HepG2 (cell line): ENCODE results near the gene SLCO2A1. TPM values are rescaled to one million over a fixed set of nuclear protein-coding genes. Genes with fewer than 3 reads are reported as not detected.

Experiments used
- ATAC-seq: fragments of 200-7000 bp; cut with Tn5 transposase; 3 replicates; pipeline ENCODE4 v1.9.1; 2020; ENCODE audit warnings: mild to moderate bottlenecking, moderate library complexity
- BruUV-seq: library from RNA; stranded (reverse); fragments of 400-500 nt; replicated peaks from 2 replicates; lab custom pipeline; 2021; lab: Mats Ljungman, UMichigan
- CTCF ChIA-PET: fragments of 300-600 bp; formaldehyde crosslinking; extraction: SDS; loops from one replicate; lab custom pipeline; 2021; ENCODE audit warnings: low total read pairs, inconsistent platforms, low intra/inter-chr PET ratio; lab: Yijun Ruan, JAX
- POLR2A ChIA-PET: fragments of 350-600 bp; sonication (Branson Sonifier 250); formaldehyde crosslinking; loops from one replicate; lab custom pipeline; 2020; ENCODE audit warnings: antibody characterized with exemption, inconsistent platforms; lab: Yijun Ruan, JAX
- DNase-seq: peaks from one replicate; pipeline ENCODE4 v3.0.0-alpha.2; 2015; ENCODE audit warnings: low spot score
- FAIRE-seq: peaks from 3 replicates; lab custom pipeline; 2011; peaks lifted over from hg19 to GRCh38; lab: Jason Lieb, UNC
- H2AFZ ChIP-seq: one replicate; pipeline ENCODE4 v1.6.1; 2011; ENCODE audit warnings: low read length, inconsistent platforms
- H3K27ac ChIP-seq: fragments of 300-600 bp; 3 replicates; pipeline ENCODE4 v1.8.0; 2011; ENCODE audit warnings: mixed run types, mild to moderate bottlenecking, mixed read lengths, low read length, inconsistent platforms; ENCODE audit not compliant: insufficient read depth; ENCODE audit errors: extremely low read length
- H3K27me3 ChIP-seq, 2 experiments: fragments of 200-600 bp in 1 of 2; 2 replicates in 1 of 2; 3 replicates in 1 of 2; pipeline versions ENCODE4 v1.6.0 to v1.8.0; 2011; ENCODE audit warnings: low read length in 2 of 2, mild to moderate bottlenecking in 2 of 2, moderate library complexity in 2 of 2, inconsistent platforms in 1 of 2; ENCODE audit not compliant: insufficient read depth in 2 of 2, control insufficient read depth in 1 of 2
- H3K36me3 ChIP-seq, 2 experiments: fragments of 200-600 bp in 1 of 2; replicated peaks in 1 of 2; 2 replicates in 1 of 2; 3 replicates in 1 of 2; pipeline versions ENCODE4 v1.5.1 to v1.8.0; 2011; ENCODE audit warnings: low read length in 2 of 2, inconsistent platforms in 1 of 2; ENCODE audit not compliant: insufficient read depth in 2 of 2, control insufficient read depth in 1 of 2
- H3K4me1 ChIP-seq: 2 replicates; pipeline ENCODE4 v1.5.1; 2012; ENCODE audit warnings: low read length, inconsistent platforms; ENCODE audit not compliant: insufficient read depth
- H3K4me2 ChIP-seq: 2 replicates; pipeline ENCODE4 v1.6.0; 2011; ENCODE audit warnings: low read depth, low read length, inconsistent platforms
- H3K4me3 ChIP-seq, 3 experiments: fragments of 200-600 bp in 1 of 3; sonication (generic), shearing (Covaris generic) in 1 of 3; replicated peaks in 1 of 3; 2 replicates each; pipeline ENCODE4 v1.5.1; 2011 to 2016; ENCODE audit warnings: low read length in 3 of 3, inconsistent platforms in 2 of 3, low read depth in 2 of 3, mild to moderate bottlenecking in 2 of 3, control low read depth in 1 of 3, mixed read lengths in 1 of 3; ENCODE audit not compliant: insufficient read depth in 1 of 3
- H3K79me2 ChIP-seq: one replicate; pipeline ENCODE4 v1.6.1; 2011; ENCODE audit warnings: low read length, inconsistent platforms; ENCODE audit not compliant: insufficient read depth
- H3K9ac ChIP-seq: 2 replicates; pipeline ENCODE4 v1.6.0; 2011; ENCODE audit warnings: mild to moderate bottlenecking, low read depth, low read length, inconsistent platforms; ENCODE audit not compliant: insufficient read depth
- H3K9me3 ChIP-seq: 2 replicates; pipeline ENCODE4 v1.5.1; 2012; ENCODE audit warnings: mild to moderate bottlenecking, low read length
- H4K20me1 ChIP-seq: 2 replicates; pipeline ENCODE4 v1.6.0; 2011; ENCODE audit warnings: inconsistent platforms, mild to moderate bottlenecking, low read length, moderate library complexity; ENCODE audit not compliant: insufficient read depth
- FOXM1 ChIP-seq: sonication (generic); formaldehyde crosslinking; IDR thresholded peaks from 2 replicates; pipeline ENCODE4 v1.5.0; 2020; ENCODE audit warnings: missing genetic modification reagents
- ISX ChIP-seq: sonication (generic); formaldehyde crosslinking; conservative IDR thresholded peaks from 2 replicates; pipeline ENCODE4 v1.5.0; 2020; ENCODE audit warnings: missing genetic modification reagents
- SATB2 ChIP-seq: sonication (generic); formaldehyde crosslinking; IDR thresholded peaks from 2 replicates; pipeline ENCODE4 v1.5.0; 2020; ENCODE audit warnings: missing genetic modification reagents
- SMARCC2 ChIP-seq: fragments of 450-650 bp; IDR thresholded peaks from 2 replicates; pipeline ENCODE4 v1.6.1; 2017; ENCODE audit warnings: antibody characterized with exemption, mild to moderate bottlenecking
- WIZ ChIP-seq: sonication (generic); formaldehyde crosslinking; IDR thresholded peaks from 2 replicates; pipeline ENCODE4 v1.5.1; 2020; ENCODE audit warnings: mild to moderate bottlenecking, missing genetic modification reagents
- ZFP90 ChIP-seq: sonication (generic); formaldehyde crosslinking; IDR thresholded peaks from 2 replicates; pipeline ENCODE4 v1.8.0; 2022; ENCODE audit warnings: missing genetic modification reagents, mild to moderate bottlenecking, inconsistent platforms, borderline replicate concordance
- ZNF101 ChIP-seq: sonication (generic); formaldehyde crosslinking; IDR thresholded peaks from 2 replicates; pipeline ENCODE4 v1.4.0; 2020; ENCODE audit warnings: mild to moderate bottlenecking, low read depth, missing genetic modification reagents, borderline replicate concordance
- ZNF292 ChIP-seq: sonication (generic); formaldehyde crosslinking; IDR thresholded peaks from 2 replicates; pipeline ENCODE4 v1.8.1; 2022; ENCODE audit warnings: mild to moderate bottlenecking, low read depth, missing genetic modification reagents, borderline replicate concordance
- WGBS: methylation state at CpG from one replicate; pipeline ENCODE4 v1.1.6; 2017; ENCODE audit warnings: low lambda C conversion rate; 5-methylcytosine and 5-hydroxymethylcytosine counted together
- in situ Hi-C: cut with HindIII; loops from 2 replicates; pipeline ENCODE4 v1.10.0; 2017; ENCODE audit warnings: low pct_unique_long_range_greater_than_20kb; ENCODE audit not compliant: extremely low pct_ligation_motif_present
- intact Hi-C: fragments of 100-400 bp; cut with micrococcal nuclease; formaldehyde crosslinking; loops from one replicate; pipeline ENCODE4 v1.10.0; 2022; ENCODE audit not compliant: unreplicated experiment
- polyA plus RNA-seq, 8 experiments: library from polyadenylated mRNA; depleted of rRNA in 3 of 8; stranded (reverse) in 7 of 8; unstranded in 1 of 8; fragments of >200 nt; fragmentation: Illumina TruSeq in 4 of 8; extraction: Trizol in 4 of 8; gene quantifications; 2 replicates each; pipeline versions ENCODE4 v1.2.1 to v1.2.3, GENCODE V29; 2011 to 2016; ENCODE audit warnings: low read depth in 4 of 8, missing spikeins in 1 of 8, mixed read lengths in 1 of 8; ENCODE audit not compliant: insufficient read depth in 1 of 8
- total RNA-seq, 5 experiments: library from RNA; depleted of rRNA; stranded (reverse); fragments of >200 nt; fragmentation: Illumina TruSeq; extraction: Trizol; gene quantifications; 2 replicates each; pipeline ENCODE4 v1.2.3, GENCODE V29; 2016; ENCODE audit warnings: low read depth in 1 of 5
- TF ChIP-seq, protein P1 (sequence below): sonication (generic); formaldehyde crosslinking; conservative IDR thresholded peaks from 2 replicates; pipeline ENCODE4 v1.4.0; 2020; ENCODE audit warnings: missing genetic modification reagents
- TF ChIP-seq, protein P2 (sequence below): sonication (generic); formaldehyde crosslinking; IDR thresholded peaks from 2 replicates; pipeline ENCODE4 v1.5.0; 2020; ENCODE audit warnings: missing genetic modification reagents
- TF ChIP-seq, protein P3 (sequence below): sonication (generic); formaldehyde crosslinking; IDR thresholded peaks from 2 replicates; pipeline ENCODE4 v1.4.0; 2020; ENCODE audit warnings: missing genetic modification reagents, borderline replicate concordance

The SLCO2A1 gene
- total and polyA plus RNA-seq, 2 of the 13 experiments (the other 11 are each of a cell fraction or from before 2014, with no cell fraction given) = 0.04 TPM; not detected in 1

DNA sequence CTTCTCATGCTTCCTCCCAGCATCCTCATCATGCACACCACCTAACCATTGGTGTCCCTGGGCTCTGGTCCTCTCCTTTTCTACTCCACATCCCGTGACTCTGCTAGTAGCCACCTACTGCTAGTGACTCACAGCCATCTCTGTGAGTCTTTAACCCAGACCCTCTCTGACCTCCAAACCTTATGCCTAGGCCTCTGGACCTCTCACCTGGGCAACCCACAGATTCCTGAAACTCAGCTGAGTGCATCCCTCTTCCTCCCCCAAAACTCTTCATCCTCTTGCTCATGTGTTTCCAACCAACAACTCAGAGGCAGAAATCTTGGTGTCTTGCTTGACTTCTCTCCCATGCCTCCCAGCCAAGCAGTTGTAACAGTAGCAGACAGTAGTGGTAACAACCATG, 20.0 kb upstream of the SLCO2A1 start:
- 0% methylated on average over 1 of the region's 1 CpG for WGBS
- intact Hi-C loops = no loop called here
- POLR2A ChIA-PET = no interaction called here

More for the DNA sequence above, 20.0 kb upstream of the SLCO2A1 start:
- DNase-seq = no peak
- H3K4me1 ChIP-seq = no peaks in the 10 kb centered on the region
- H4K20me1 ChIP-seq = no peaks in the 10 kb centered on the region
- H2AFZ ChIP-seq = no peak overlapping the region
- peaks cover 0 to 6% of the 10 kb centered on the region in 2 experiments; a peak in 1 of 5 replicates for H3K27me3 ChIP-seq
- H3K79me2 ChIP-seq = no peaks in the 10 kb centered on the region
- no peaks in the 10 kb centered on the region for H3K36me3 ChIP-seq
- FAIRE-seq = no peak
- CTCF ChIA-PET = no interaction called here
- no peak overlapping the region for H3K9ac ChIP-seq
- no peak overlapping the region for H3K4me2 ChIP-seq
- no peaks in the 10 kb centered on the region for H3K9me3 ChIP-seq
- H3K4me3 ChIP-seq = no peak overlapping the region
- in situ Hi-C loops = loop anchor here (10.0 kb wide), 1 partner anchor 115 kb away; no protein-coding TSS in a partner anchor
- ATAC-seq = no peak
- no TSS peak for BruUV-seq
- H3K27ac ChIP-seq = no peak overlapping the region
- TF ChIP-seq WIZ (CRISPR knock-in tag) = no peak
- no peak for TF ChIP-seq ZFP90 (CRISPR knock-in tag)
- no peak for TF ChIP-seq SMARCC2
- TF ChIP-seq, protein P1, sequence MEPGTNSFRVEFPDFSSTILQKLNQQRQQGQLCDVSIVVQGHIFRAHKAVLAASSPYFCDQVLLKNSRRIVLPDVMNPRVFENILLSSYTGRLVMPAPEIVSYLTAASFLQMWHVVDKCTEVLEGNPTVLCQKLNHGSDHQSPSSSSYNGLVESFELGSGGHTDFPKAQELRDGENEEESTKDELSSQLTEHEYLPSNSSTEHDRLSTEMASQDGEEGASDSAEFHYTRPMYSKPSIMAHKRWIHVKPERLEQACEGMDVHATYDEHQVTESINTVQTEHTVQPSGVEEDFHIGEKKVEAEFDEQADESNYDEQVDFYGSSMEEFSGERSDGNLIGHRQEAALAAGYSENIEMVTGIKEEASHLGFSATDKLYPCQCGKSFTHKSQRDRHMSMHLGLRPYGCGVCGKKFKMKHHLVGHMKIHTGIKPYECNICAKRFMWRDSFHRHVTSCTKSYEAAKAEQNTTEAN = no peak
- no peak for TF ChIP-seq FOXM1 (CRISPR knock-in tag)
- TF ChIP-seq ISX = no peak
- TF ChIP-seq, protein P2, sequence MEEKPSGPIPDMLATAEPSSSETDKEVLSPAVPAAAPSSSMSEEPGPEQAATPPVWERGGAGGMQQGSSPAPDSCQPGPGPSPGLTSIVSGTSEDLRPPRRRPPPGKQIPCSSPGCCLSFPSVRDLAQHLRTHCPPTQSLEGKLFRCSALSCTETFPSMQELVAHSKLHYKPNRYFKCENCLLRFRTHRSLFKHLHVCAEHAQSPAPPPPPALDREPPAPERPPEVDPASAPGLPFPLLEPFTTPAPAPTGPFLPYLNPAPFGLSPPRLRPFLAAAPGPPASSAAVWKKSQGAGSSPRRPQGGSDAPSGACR (CRISPR knock-in tag) = no peak
- no peak for TF ChIP-seq SATB2 (CRISPR knock-in tag)
- no peak for TF ChIP-seq ZNF292 (CRISPR knock-in tag)
- no peak for TF ChIP-seq ZNF101 (CRISPR knock-in tag)
- TF ChIP-seq, protein P3, sequence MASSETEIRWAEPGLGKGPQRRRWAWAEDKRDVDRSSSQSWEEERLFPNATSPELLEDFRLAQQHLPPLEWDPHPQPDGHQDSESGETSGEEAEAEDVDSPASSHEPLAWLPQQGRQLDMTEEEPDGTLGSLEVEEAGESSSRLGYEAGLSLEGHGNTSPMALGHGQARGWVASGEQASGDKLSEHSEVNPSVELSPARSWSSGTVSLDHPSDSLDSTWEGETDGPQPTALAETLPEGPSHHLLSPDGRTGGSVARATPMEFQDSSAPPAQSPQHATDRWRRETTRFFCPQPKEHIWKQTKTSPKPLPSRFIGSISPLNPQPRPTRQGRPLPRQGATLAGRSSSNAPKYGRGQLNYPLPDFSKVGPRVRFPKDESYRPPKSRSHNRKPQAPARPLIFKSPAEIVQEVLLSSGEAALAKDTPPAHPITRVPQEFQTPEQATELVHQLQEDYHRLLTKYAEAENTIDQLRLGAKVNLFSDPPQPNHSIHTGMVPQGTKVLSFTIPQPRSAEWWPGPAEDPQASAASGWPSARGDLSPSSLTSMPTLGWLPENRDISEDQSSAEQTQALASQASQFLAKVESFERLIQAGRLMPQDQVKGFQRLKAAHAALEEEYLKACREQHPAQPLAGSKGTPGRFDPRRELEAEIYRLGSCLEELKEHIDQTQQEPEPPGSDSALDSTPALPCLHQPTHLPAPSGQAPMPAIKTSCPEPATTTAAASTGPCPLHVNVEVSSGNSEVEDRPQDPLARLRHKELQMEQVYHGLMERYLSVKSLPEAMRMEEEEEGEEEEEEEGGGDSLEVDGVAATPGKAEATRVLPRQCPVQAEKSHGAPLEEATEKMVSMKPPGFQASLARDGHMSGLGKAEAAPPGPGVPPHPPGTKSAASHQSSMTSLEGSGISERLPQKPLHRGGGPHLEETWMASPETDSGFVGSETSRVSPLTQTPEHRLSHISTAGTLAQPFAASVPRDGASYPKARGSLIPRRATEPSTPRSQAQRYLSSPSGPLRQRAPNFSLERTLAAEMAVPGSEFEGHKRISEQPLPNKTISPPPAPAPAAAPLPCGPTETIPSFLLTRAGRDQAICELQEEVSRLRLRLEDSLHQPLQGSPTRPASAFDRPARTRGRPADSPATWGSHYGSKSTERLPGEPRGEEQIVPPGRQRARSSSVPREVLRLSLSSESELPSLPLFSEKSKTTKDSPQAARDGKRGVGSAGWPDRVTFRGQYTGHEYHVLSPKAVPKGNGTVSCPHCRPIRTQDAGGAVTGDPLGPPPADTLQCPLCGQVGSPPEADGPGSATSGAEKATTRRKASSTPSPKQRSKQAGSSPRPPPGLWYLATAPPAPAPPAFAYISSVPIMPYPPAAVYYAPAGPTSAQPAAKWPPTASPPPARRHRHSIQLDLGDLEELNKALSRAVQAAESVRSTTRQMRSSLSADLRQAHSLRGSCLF (CRISPR knock-in tag) = no peak
